HG02840 (cell line): ENCODE results near the gene ITIH4.

ENCODE experiments used
- ATAC-seq: cut with Tn5 transposase; IDR thresholded peaks from one replicate; pipeline ENCODE4 v1.9.1; 2021; ENCODE audit warnings: mild to moderate bottlenecking, moderate library complexity, moderate number of reproducible peaks; ENCODE audit not compliant: unreplicated experiment, low FRiP score

The ITIH4 gene

DNA sequence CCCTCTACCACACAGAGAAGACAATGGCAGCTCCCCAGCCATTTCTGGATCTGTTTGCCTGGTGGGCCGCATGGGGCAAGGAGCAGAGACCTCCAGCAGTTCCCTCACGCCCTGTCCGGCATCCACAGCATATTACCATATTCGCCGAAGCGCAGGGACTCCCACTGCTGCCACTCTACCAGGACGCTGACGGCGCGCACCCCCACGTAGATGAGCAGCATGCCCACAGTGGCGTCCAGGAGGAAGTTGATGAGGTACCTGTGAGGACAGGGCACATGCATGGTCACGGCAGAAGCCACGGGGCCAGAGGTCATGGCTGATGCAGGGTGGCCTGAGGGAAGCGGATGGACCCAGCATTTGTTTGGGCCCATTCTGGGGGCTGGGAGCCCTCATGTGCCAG, 19.2 kb upstream of the ITIH4 start:
- no peak for ATAC-seq

DNA sequence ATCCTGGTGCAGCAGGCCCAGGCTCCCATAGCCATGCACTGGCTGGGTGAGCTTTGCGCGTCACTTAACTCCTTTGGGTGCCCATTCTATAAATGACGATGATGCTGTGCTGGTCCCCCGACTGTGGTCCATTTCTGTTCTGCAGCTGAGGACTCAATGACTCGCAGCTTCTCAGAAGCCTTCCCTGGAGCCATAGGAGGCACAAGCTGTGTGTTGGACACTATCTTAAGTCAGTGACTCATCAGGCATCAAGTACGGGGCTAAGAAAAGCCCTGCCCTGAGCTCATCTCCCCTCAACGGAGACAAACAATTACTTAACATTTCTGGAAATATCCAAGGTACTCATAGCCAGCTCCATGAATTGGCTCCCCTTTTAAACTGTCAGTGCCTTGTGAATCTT, 18.1 kb upstream of the ITIH4 start:
- ATAC-seq: no peak

GRCh38 chr3:52847726-52848125, 17.3 kb upstream of the ITIH4 start:
- ATAC-seq: no peak

DNA sequence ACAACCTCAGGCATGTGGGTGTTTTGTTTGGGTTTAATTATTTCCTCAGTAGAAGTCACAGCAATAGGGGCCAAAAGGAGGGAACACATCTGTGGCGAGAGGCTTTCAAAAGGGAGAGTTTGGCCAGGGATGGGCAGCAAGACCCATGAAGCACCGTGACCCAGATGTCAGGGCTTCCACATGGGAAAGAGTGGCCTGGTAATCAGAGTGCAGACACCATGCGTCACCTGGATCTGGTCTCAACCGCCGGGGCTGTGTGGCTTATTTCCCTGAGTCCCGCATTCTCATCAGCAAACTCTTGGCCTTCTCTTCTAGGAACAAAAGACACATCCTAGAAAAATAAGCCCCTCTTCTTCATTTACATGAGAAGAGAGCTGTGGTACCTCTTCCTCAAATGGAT, 16.8 kb upstream of the ITIH4 start:
- ATAC-seq: no peak

DNA sequence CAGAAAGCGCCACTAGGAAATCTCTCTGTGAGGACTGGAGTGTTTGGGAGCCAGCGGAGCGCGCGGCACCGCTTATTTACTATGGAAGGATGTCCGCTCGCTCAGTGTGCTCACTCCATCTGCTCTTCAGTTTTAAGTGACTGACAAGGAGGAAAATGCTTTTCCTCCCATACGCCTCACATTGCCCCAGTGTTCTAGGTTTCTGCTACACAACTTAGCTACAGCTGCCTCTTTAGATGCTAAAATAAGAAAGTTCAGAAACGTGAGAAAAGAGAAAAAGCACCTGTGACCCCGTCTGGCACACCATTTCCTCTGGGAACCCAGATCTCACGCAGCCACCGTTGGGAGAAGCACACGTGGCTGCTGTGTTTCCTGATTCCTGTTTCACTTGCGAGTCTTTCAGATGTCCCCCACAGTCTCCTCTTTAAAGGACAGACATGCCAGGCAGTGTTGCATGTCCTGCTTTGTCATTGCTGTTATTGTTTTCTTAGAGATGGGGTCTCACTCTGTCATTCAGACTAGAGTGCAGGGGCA, 16.0 kb upstream of the ITIH4 start:
- no peak for ATAC-seq

GRCh38 chr3:52845691-52846431, 15.4 kb upstream of the ITIH4 start:
- no peak for ATAC-seq

- no peak for ATAC-seq
These were observed 14.7 kb upstream of the ITIH4 start for GRCh38 chr3:52845157-52845556.

- ATAC-seq: no peak
These were observed 14.0 kb upstream of the ITIH4 start for GRCh38 chr3:52844290-52844975.

GRCh38 chr3:52843881-52844280, 13.4 kb upstream of the ITIH4 start:
- no peak for ATAC-seq

DNA sequence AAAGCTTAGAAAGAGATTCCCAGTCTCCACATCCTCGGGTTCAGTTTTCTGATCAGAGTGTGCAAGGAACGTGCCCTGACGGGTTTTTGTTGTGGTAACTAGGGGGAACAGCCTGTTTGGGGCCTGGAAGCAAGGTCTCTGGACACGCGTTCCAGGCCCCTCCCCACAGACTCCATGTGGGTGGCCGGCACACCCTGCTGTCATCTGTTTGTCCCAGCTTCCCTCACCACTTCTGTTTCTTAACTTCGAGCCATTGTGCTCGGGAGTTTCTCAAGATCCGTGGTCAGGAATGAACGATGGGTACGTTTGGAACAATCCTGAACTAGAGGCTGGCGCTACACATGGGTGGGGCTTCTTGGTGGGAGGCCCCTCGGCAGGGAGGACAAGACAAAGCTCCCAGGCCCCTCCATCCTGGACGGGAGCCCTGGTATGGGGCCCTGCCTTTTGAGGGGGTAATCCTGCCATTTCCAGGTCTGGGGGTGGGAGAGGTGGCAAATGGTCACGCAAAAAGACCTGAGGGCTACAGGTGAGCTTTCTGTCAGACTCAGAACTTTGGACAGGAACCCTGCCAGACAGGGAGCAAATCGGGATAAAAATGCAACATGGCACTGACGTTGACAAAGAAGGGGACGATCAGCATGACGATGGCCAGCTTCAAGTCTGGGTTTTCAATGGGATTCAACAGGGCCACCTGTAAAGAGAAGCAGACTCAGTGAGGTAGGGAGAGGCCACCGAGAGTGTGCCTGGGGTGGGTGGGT, 12.8 kb upstream of the ITIH4 start:
- ATAC-seq: no peak

GRCh38 chr3:52842424-52842823, 12.0 kb upstream of the ITIH4 start:
- ATAC-seq: no peak

GRCh38 chr3:52841981-52842340, 11.5 kb upstream of the ITIH4 start:
- ATAC-seq: no peak

- ATAC-seq: no peak
These were observed 10.9 kb upstream of the ITIH4 start for GRCh38 chr3:52841211-52841980.

- ATAC-seq: no peak
These were observed 9.5 kb upstream of the ITIH4 start for GRCh38 chr3:52839892-52840545.

DNA sequence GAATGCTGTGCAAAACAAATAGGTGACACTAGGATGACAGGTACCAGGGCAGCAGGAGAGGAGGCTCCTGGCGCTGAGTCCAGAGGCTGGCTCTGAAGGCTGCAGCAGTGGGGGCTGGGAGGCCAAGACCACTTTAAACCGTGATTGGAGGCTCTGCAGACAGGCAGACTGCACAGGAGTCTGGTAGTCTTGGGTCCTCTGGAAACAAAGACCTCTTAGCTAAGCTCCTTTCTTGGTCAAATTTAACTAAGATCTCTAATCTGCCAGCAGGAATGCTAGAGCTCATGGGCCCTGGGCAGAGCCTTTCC, 8.8 kb upstream of the ITIH4 start:
- no peak for ATAC-seq

GRCh38 chr3:52838561-52839267, 8.2 kb upstream of the ITIH4 start:
- no peak for ATAC-seq

- ATAC-seq: no peak
These were observed 6.5 kb upstream of the ITIH4 start for GRCh38 chr3:52836986-52837385.

DNA sequence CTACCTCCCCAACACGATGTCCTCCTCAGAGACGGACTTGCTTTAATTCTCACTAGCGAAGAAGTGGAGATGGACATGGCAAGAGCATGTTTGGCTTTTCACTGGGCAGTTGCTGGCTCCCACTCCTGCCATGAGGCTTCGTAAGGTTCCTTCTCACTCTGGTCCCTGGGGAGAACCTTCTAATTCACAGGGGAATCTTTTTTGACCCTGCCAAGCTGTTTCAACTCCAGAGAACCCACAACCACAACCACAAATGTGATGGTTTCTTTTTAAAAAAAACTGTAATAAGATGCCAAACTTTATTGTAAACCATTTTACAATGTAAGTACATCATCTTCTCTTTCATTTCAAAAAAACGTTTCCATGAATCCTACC, 6.0 kb upstream of the ITIH4 start:
- ATAC-seq: no peak

DNA sequence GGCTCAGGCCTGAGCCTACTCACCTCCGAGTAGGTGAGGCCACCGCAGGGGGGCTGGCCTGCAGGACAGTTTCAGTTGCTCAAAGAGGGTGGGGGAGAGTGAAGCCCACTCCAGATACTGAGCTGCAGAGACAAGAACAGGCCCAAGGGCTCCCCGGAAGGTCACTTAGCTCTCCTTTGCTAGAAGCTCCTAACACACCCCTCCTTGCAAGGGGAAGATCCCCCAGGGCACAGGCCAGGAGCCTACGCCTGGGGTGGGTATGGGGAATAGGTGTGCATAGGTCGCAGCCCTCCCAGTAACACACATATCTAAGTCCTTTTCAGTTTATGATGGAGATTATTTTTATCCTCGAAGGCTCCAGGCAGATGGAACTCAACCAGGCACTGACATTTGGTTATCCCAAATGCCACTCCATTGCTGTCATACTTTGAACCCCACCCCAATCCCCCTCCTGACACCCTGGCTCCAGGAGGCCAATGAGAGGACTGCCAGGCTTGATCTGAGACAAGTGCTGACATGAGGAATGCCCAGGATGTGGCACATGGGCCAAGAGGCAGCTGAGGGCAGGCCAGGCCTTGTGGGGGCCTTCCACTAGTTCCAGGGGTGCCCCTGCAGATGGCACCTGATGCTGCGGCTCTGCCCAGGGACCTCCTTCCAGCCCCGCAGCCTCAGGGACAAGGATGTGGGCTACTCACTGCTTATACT, 5.4 kb upstream of the ITIH4 start:
- ATAC-seq: no peak
